Endothelial cell of umbilical vein (primary cell): ENCODE measurements around the gene RTN4R. TPM values are rescaled to one million over a fixed set of nuclear protein-coding genes. Genes with fewer than 3 reads are reported as not detected.

Source experiments
- BruUV-seq: library from RNA; stranded (reverse); fragments of 400-500 nt; replicated peaks from 2 replicates; lab custom pipeline; 2021; lab: Mats Ljungman, UMichigan
- CTCF ChIA-PET: fragments of 300-600, 350-600 bp; sonication (Branson Sonifier 250); formaldehyde crosslinking; loops from one replicate; lab custom pipeline; 2021; ENCODE audit warnings: antibody characterized with exemption, inconsistent platforms; lab: Charles Lee
- POLR2A ChIA-PET: fragments of 300-600, 350-600 bp; sonication (Branson Sonifier 250); formaldehyde crosslinking; loops from one replicate; lab custom pipeline; 2021; ENCODE audit warnings: antibody characterized with exemption, inconsistent platforms; lab: Charles Lee
- DNase-seq: peaks from one replicate; pipeline ENCODE4 v3.0.0-alpha.2; 2011; ENCODE audit warnings: low read depth, low spot score
- FAIRE-seq: peaks from 2 replicates; lab custom pipeline; 2011; peaks lifted over from hg19 to GRCh38; lab: Jason Lieb, UNC
- H2AFZ ChIP-seq: 2 replicates; pipeline ENCODE4 v1.6.0; 2012; ENCODE audit warnings: low read depth, low read length, control low read depth, inconsistent platforms
- H3K27ac ChIP-seq: 2 replicates; pipeline ENCODE4 v1.5.1; 2011; ENCODE audit warnings: low read depth, mild to moderate bottlenecking, control low read depth, low read length, moderate library complexity; ENCODE audit not compliant: insufficient read depth
- H3K27me3 ChIP-seq, 2 experiments: 2 replicates each; pipeline versions ENCODE4 v1.6.0 to v1.6.1; 2011; ENCODE audit warnings: low read length in 2 of 2, mixed read lengths in 1 of 2; ENCODE audit not compliant: control insufficient read depth in 2 of 2, insufficient read depth in 2 of 2
- H3K36me3 ChIP-seq, 2 experiments: 2 replicates in 1 of 2; 3 replicates in 1 of 2; pipeline ENCODE4 v1.5.1; 2011; ENCODE audit warnings: low read length in 2 of 2, mild to moderate bottlenecking in 1 of 2, moderate library complexity in 1 of 2; ENCODE audit not compliant: control insufficient read depth in 2 of 2, insufficient read depth in 2 of 2; ENCODE audit errors: extremely low read depth in 1 of 2
- H3K4me1 ChIP-seq: 3 replicates; pipeline ENCODE4 v1.5.1; 2011; ENCODE audit warnings: mild to moderate bottlenecking, low read length; ENCODE audit not compliant: control insufficient read depth, insufficient read depth; ENCODE audit errors: extremely low read depth
- H3K4me2 ChIP-seq: 2 replicates; pipeline ENCODE4 v1.6.1; 2011; ENCODE audit warnings: low read length, control low read depth, mixed read lengths; ENCODE audit not compliant: insufficient read depth
- H3K4me3 ChIP-seq, 3 experiments: fragments of 200-600 bp in 1 of 3; sonication (generic), shearing (Covaris generic) in 1 of 3; replicated peaks in 1 of 3; 2 replicates each; pipeline ENCODE4 v1.5.1; 2011 to 2016; ENCODE audit warnings: control low read depth in 3 of 3, low read length in 3 of 3, mild to moderate bottlenecking in 2 of 3, inconsistent platforms in 1 of 3, low read depth in 1 of 3, moderate library complexity in 1 of 3; ENCODE audit not compliant: insufficient read depth in 1 of 3
- H3K79me2 ChIP-seq: 2 replicates; pipeline ENCODE4 v1.6.0; 2012; ENCODE audit warnings: low read length, inconsistent platforms; ENCODE audit not compliant: control insufficient read depth, insufficient read depth
- H3K9ac ChIP-seq: replicated peaks from 2 replicates; pipeline ENCODE3; 2011; ENCODE audit warnings: low read length, control low read depth; ENCODE audit not compliant: insufficient read depth; ENCODE audit errors: extremely low read depth
- H3K9me1 ChIP-seq: replicated peaks from 3 replicates; pipeline ENCODE4 v1.6.0; 2011; ENCODE audit warnings: mild to moderate bottlenecking, low read length; ENCODE audit not compliant: control insufficient read depth, insufficient read depth; ENCODE audit errors: extremely low read depth
- H3K9me3 ChIP-seq: replicated peaks from 2 replicates; pipeline ENCODE4 v1.5.1; 2012; ENCODE audit warnings: low read length, inconsistent platforms; ENCODE audit not compliant: control insufficient read depth, insufficient read depth
- H4K20me1 ChIP-seq: replicated peaks from 2 replicates; pipeline ENCODE3; 2011; ENCODE audit warnings: mild to moderate bottlenecking, low read length; ENCODE audit not compliant: control insufficient read depth, insufficient read depth; ENCODE audit errors: extremely low read depth
- CTCF ChIP-seq, 2 donors: IDR thresholded peaks; 1 replicate in 1 of 2; 2 replicates in 1 of 2; pipeline ENCODE4 v1.5.1; 2011; ENCODE audit warnings: low read length in 2 of 2, mild to moderate bottlenecking in 2 of 2, moderate library complexity in 2 of 2, control low read depth in 1 of 2, inconsistent platforms in 1 of 2, low read depth in 1 of 2; ENCODE audit not compliant: insufficient read depth in 1 of 2; ENCODE audit errors: extremely low read depth in 1 of 2
- EZH2 ChIP-seq: IDR thresholded peaks from 2 replicates; pipeline ENCODE4 v1.6.1; 2012; ENCODE audit warnings: borderline replicate concordance, low read depth, mild to moderate bottlenecking, moderate library complexity, low read length, inconsistent platforms; ENCODE audit not compliant: severe bottlenecking
- FOS ChIP-seq: IDR thresholded peaks from 2 replicates; pipeline ENCODE4 v1.6.1; 2011; ENCODE audit warnings: mild to moderate bottlenecking, low read length, moderate library complexity, borderline replicate concordance; ENCODE audit not compliant: insufficient read depth
- GATA2 ChIP-seq: IDR thresholded peaks from 2 replicates; pipeline ENCODE4 v1.7.0; 2011; ENCODE audit warnings: low read depth, mild to moderate bottlenecking, moderate library complexity, mixed read lengths, low read length; ENCODE audit not compliant: insufficient read length, insufficient read depth
- JUN ChIP-seq: IDR thresholded peaks from 2 replicates; pipeline ENCODE4 v1.6.1; 2011; ENCODE audit warnings: borderline replicate concordance, low read depth; ENCODE audit not compliant: insufficient read length, insufficient read depth
- MAX ChIP-seq: IDR thresholded peaks from 2 replicates; pipeline ENCODE4 v1.6.1; 2011; ENCODE audit not compliant: insufficient read depth, insufficient read length
- MYC ChIP-seq: IDR thresholded peaks from one replicate; pipeline ENCODE4 v1.6.1; 2011; ENCODE audit warnings: mild to moderate bottlenecking, low read depth, low read length
- POLR2A ChIP-seq: IDR thresholded peaks from 2 replicates; pipeline ENCODE4 v1.6.1; 2012; ENCODE audit warnings: low read depth, mild to moderate bottlenecking, control low read depth, low read length
- POLR2AphosphoS5 ChIP-seq: IDR thresholded peaks from 2 replicates; pipeline ENCODE4 v1.6.1; 2012; ENCODE audit warnings: low read depth, mild to moderate bottlenecking, control low read depth, low read length, moderate library complexity; ENCODE audit not compliant: insufficient read depth
- dilution Hi-C: fragments of 300-500 bp; cut with MboI; formaldehyde crosslinking; loops from one replicate; pipeline ENCODE4 v1.15.0; 2019; ENCODE audit warnings: low sequenced_read_pairs; ENCODE audit not compliant: extremely low pct_ligation_motif_present
- intact Hi-C: fragments of 100-400 bp; cut with micrococcal nuclease; formaldehyde crosslinking; loops from one replicate; pipeline ENCODE4 v1.10.0; 2022
- polyA plus RNA-seq, 4 experiments: library from polyadenylated mRNA; depleted of rRNA in 3 of 4; stranded (reverse) in 3 of 4; unstranded in 1 of 4; fragments of >200 nt; gene quantifications; 2 replicates each; pipeline versions ENCODE4 v1.2.1 to v1.2.3, GENCODE V29; 2011 to 2012; ENCODE audit warnings: missing spikeins in 1 of 4
- total RNA-seq: library from RNA; stranded (reverse); gene quantifications from 2 replicates; pipeline ENCODE4 v1.2.3, GENCODE V29; 2021

The RTN4R gene
- total and polyA plus RNA-seq, 2 donors (not counting 3 experiments of a cell fraction or from before 2014, with no cell fraction given): 1.2 to 2.2 TPM

DNA sequence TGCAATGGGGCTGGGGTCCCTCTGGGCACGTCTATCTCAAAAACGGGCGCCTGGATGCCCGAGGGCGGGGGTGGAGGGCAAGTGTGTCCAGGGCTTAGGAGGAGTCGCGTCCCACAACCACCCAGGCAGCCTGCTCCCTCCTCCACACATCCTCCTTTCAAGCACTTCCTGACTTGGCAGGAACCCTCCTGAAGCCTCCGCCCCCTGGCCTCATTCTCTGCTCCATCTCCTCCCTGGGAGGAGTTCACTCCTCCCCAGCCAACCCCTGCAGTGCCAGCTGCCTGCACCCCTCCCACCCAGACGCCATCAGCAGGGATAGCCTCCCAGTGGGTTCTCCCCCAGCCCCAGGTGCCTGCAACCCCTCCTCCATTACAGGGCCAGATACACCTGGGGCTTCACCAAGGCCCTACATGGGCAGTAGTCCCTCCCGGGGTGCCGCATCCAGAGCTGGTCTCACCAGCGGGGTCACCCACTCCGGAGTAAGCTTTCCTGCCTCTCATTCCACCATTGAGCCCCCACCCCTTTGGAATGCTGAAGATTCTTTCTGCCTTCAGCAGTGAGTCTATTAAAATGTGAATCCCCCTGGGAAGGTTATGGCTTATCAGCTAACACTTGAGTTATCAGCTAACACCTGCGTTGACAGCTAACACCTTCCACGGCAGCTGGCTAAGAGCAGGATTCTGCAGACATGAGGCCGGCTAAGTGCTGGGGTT, 24.4 kb downstream of the RTN4R start:
- DNase-seq (peak; percentile 59), FAIRE-seq (peak; percentile 79)
- no peaks in the 10 kb centered on the region for H3K9me3 ChIP-seq
- H3K4me3 ChIP-seq: no peak overlapping the region
- intact Hi-C loops (no loop called here), dilution Hi-C loops (no loop called here)
- TF ChIP-seq POLR2A: no peak
- TF ChIP-seq EZH2: no peak
- no peak for TF ChIP-seq GATA2
- TF ChIP-seq MYC: no peak
- no peak for TF ChIP-seq FOS
- TF ChIP-seq POLR2AphosphoS5: no peak
- no peak for TF ChIP-seq JUN
- TF ChIP-seq MAX: no peak
- no peak for TF ChIP-seq CTCF (IDR thresholded peaks at IDR 0.05; ENCODE audit: extremely low read depth in 1 of 2, insufficient read depth in 1 of 2, low read depth in 1 of 2, low read length in 2 of 2)
- no peaks in the 10 kb centered on the region for H3K36me3 ChIP-seq
- no TSS peak for BruUV-seq
- CTCF ChIA-PET: interaction anchor here (1.0 kb wide), 1 partner anchor 87 kb away, joined by 4 read pairs; no protein-coding TSS in a partner anchor
- POLR2A ChIA-PET: no interaction called here
- no peak overlapping the region for H3K9ac ChIP-seq
- no peaks in the 10 kb centered on the region for H4K20me1 ChIP-seq
- H2AFZ ChIP-seq: peak overlapping the region; percentile 13
- no peaks in the 10 kb centered on the region for H3K79me2 ChIP-seq
- H3K9me1 ChIP-seq: no peaks in the 10 kb centered on the region
- no peak overlapping the region for H3K27ac ChIP-seq
- peaks cover 11% of the 10 kb centered on the region for H3K4me1 ChIP-seq
- no peak overlapping the region for H3K4me2 ChIP-seq
- no peaks in the 10 kb centered on the region for H3K27me3 ChIP-seq
